ENCODE data around the gene COL4A6.

The COL4A6 gene

DNA sequence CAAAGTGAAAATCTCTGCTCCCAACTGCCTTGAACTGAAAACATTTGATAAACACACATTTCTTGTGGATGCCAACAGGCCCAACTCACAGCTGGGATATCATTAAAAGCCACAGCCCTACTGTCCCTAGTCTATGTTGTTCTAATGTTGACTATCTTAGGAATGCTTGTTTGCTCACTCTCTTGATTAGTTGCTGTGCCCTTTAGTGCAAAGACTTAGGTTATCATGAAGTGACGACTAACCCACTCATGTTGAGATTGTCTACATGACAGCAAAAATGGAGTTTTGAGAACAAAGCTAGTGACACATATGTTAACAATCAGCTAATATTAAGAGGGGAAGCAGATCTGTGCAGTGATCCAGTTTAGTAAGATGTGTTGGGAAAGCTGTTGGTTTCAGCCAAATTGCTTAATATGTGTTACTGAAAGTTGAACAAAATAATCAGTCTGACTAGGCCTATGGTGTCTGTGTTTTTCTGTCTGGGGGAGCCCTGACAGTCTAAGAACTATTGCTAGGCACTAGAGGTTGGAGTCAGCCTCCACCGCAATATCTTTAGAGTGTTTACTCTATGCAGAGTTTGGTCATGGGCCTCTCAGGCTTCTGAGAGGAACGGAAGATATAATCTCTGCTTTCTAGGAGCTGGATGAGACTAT, 221.2 kb downstream of the COL4A6 start:
- no peak for TF ChIP-seq POLR2A (IDR thresholded peaks at IDR 0.05; ENCODE audit: low read depth, low read length)
- no peak for FAIRE-seq

DNA sequence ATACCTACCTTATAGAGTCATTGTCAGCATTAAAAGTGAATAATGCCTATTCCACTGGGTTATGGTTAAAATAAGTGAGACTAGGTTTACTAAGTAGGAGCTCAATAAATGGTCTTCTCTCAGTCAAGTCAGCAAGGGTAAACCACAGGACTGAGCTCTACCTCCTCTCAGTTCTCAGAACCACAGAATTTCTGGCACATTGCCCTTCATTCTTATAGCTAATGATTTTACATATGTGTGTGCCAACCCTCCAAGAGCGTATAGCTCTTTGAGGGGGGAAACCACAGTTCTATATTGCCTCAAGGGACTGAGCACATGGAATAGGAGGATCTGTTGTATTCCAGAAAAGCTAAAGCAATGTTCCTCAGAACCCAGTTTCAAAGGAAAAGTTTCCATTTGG, 221.8 kb downstream of the COL4A6 start:
- DNase-seq (ENCODE audit: insufficient read length, low spot score) (no peak), FAIRE-seq (no peak)
- no peak for TF ChIP-seq POLR2A (IDR thresholded peaks at IDR 0.05; ENCODE audit: low read depth, low read length)

More for the DNA sequence above, 221.2 kb downstream of the COL4A6 start:
- DNase-seq (ENCODE audit: insufficient read length, low spot score): no peak

DNA sequence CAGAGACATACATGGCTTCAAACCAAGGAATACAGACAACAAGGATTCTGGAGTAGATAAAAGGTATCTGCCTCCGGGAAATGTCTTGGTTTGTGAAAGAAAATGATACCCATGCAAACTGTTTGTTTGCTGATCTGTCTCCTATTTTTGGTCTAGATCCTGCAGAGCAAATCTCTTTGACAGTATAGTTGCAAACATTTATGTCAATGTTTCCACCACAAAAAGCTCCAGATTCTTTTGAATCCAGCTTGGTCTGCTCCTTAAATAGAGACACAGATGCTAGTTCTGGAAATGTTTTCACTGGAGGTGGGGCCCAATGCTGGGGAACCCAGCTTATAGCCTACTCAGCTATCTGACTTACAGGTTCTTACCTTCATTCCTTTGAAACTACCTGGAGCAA, 226.9 kb downstream of the COL4A6 start:
- no peak for DNase-seq (ENCODE audit: insufficient read length, low spot score)
- no peak for TF ChIP-seq POLR2A (IDR thresholded peaks at IDR 0.05; ENCODE audit: low read depth, low read length)

DNA sequence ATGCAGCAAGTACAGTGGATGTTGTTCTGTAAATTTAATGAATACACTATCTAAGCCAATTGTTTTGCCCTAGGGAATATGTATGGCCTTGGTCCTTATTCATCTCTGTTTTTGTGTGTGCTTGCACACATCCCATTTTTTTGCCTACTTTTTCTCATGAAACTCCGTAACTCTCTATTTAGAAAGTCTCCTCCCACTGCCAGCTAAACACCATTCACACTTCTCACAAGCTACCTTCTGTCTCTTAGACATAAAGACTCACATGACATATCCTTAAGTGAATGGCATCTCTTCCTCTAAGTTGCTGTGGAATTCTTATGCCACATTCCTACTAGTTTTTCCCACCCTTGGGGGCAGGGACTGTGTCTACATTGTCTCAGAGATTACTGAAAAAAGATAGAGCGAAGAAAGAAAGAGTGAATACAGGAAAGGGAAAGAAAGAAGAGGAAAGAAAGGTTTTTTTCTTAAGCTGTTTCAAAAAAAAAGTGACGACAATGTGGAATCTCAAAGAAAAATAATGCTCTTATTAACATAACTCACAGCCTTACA, 229.1 kb downstream of the COL4A6 start:
- no peak for DNase-seq (ENCODE audit: insufficient read length, low spot score)
- no peak for FAIRE-seq
- no peak for TF ChIP-seq POLR2A (IDR thresholded peaks at IDR 0.05; ENCODE audit: low read depth, low read length)

More for the DNA sequence above, 226.9 kb downstream of the COL4A6 start:
- FAIRE-seq: no peak

DNA sequence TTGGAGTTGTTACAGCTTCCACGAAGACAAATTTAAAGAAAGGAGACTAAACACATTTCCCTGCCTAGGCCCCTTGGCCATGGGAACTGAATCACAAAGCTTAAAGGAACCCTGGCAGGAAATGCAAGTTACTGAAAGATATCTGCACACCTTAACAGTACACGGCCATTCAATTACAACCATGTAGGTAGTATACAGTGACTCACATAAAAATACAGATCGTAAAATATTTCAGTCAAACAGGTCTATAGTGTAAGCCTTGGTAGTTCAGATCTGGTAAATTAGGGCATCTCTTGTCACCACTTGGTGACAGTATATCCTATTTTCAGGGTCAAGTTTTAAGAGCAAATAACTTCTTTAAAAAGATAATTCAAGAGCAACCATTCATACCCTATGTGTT, 234.7 kb downstream of the COL4A6 start:
- TF ChIP-seq POLR2A (IDR thresholded peaks at IDR 0.05; ENCODE audit: low read depth, low read length): no peak
- DNase-seq (ENCODE audit: insufficient read length, low spot score) (no peak), FAIRE-seq (no peak)

DNA sequence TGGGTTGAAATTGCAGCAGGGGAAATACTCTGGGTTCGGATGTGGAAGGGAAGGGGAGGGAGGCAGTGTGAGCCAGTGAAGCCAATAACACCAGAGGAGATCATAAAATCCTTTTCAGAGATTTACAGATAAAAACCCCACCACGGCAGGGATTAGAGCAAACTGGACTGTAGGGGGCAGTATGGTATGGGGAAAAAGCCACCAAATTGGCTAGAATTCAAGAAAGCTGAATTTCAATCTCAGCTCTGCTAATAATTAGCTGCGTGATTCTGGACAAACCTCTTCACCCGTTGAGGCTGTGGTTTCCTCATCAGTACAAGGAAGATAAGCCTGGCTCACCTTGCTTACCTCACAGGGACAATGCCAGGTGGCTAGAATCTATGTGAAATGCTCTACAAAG, 238.5 kb downstream of the COL4A6 start:
- TF ChIP-seq POLR2A (IDR thresholded peaks at IDR 0.05; ENCODE audit: low read depth, low read length): no peak
- FAIRE-seq: peak; percentile 74
- peak; percentile 12 for DNase-seq (ENCODE audit: insufficient read length, low spot score)

DNA sequence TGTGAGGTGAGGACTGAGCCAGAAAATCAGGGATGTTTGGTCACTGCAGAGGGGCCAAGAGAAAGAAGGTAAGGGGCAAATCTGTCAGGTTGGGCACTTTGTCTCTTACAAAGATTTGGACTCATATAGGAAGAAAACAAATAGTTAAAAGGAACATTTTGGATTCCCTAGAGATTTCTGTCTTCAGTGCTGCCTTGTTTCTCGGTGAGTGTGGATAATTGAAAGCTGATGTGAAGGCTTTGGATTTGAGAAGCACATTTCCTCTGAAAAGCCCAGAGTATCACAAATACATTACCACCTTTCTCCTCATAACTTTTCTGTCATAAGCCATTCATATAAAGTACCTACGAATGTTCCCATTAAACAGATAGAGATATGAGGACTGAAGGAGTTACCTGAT, 239.2 kb downstream of the COL4A6 start:
- no peak for FAIRE-seq

DNA sequence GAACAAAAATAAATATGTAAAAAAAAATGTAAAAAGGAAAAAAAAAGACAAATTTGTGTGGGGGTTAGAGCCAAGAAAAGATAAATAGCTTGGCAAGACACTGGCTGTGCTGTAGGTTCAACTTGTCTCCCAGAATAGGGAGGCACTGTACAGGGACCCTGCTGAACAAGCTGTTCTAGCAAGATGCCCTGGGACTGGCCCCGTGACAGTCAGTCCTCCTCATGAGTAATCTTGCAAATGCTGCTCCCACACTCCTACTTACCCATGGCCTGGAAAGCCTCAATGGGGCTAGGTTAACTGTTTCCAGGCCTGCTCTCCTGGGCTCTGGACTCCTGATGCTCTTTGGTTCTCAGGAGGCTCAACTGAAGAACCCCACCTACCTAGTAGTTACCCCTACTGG, 239.8 kb downstream of the COL4A6 start:
- TF ChIP-seq POLR2A (IDR thresholded peaks at IDR 0.05; ENCODE audit: low read depth, low read length): no peak
- DNase-seq (ENCODE audit: insufficient read length, low spot score) (no peak), FAIRE-seq (no peak)

More for the DNA sequence above, 239.2 kb downstream of the COL4A6 start:
- no peak for DNase-seq (ENCODE audit: insufficient read length, low spot score)
- no peak for TF ChIP-seq POLR2A (IDR thresholded peaks at IDR 0.05; ENCODE audit: low read depth, low read length)

DNA sequence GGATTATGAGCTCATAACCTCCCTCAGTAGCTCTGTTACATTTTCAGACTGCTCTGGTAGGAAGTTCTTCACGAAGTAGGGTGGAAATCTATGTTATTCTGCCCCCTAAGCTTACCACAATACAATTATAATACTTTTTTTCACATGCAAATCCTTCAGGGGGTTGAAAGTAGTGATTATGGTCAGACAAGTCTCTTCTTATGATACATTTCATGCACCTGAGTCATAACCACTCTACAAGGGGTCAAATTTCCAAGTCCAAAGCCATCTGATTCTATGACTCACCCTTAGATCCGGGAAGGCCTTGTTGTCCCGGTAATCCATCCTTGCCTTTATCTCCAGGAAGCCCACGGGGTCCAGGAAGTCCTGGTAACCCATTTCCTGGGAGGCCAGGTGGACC, 251.4 kb downstream of the COL4A6 start:
- no peak for TF ChIP-seq POLR2A (IDR thresholded peaks at IDR 0.05; ENCODE audit: low read depth, low read length)
- peak; percentile 97 for FAIRE-seq
- peak; percentile 63 for DNase-seq (ENCODE audit: insufficient read length, low spot score)

DNA sequence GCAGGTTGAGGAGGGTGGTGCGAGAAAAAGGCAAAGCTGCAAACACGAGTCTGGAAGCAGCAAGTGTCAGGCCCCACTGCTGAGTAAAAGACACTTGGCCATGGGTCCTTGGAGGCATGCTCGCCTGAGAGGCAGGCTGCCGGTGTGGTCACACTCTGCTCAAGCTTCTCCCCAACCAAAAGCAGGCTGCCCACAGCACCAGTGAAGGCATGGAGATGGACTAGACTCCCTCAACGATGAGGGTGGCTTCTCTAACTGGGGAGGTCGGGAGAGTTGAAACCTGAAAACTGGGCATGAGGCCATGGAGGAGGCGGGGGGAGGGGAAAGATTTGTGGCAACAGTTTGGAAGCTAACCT, 260.1 kb downstream of the COL4A6 start:
- no peak for FAIRE-seq
- DNase-seq (ENCODE audit: insufficient read length, low spot score): no peak
- TF ChIP-seq POLR2A (IDR thresholded peaks at IDR 0.05; ENCODE audit: low read depth, low read length): no peak

DNA sequence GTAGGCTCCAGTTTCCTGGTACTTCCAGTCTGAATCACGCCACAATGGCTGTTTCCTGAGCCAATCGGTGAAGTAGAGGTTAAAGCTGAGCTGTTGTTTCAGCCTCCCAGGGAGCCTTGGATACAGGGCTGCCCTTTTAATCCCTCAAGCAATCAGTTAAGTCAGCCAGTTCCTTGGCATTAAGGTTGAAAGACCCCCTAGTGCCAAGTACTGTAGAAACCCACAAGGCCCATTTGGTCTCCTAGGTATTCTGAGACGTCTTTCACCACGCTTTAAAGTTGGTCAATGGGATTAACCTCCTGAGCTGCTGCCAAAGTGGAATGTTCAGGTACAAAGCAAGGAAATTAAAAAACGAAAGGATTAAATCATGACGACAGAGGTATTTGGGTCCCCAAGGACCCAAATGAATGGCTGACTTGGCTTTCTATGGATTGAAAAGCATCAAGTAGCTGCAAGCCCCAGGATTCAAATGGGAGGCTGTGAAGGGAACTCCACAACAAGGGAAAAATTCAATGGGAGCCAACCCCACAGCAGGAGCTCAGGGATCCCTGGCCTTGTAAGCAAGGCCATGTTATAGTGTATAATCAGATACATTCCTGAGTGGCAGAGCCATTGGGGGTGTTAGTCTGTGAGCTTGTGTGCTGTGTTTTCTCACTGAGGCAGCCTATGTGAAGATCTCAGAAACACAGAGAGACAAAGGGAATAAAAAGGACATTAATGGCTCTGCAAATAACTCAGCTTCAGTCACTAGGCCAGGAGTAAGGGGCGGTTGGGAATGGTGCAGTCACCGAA, 260.7 kb downstream of the COL4A6 start:
- TF ChIP-seq POLR2A (IDR thresholded peaks at IDR 0.05; ENCODE audit: low read depth, low read length): no peak
- no peak for FAIRE-seq
- no peak for DNase-seq (ENCODE audit: insufficient read length, low spot score)

DNA sequence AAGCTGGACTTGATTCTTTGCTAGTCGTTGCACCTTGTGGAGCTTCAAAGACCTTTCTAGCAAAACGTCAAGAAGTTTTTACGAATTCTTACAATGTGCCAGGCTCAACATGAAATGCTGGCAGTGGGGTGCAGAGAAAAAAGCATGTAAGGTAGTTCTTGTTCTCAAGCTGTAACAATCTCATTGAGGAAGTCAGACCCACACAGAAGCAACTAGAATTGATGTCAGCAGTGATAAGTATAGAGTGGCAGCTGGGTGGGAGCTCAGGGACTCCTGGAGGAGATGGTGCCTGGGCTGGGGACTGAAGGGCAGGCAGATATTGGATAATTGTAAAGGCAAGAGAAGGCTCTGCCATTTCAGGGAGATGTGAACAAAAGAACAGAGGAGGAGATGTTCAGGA, 264.3 kb downstream of the COL4A6 start:
- no peak for TF ChIP-seq POLR2A (IDR thresholded peaks at IDR 0.05; ENCODE audit: low read depth, low read length)
- FAIRE-seq: no peak
- DNase-seq (ENCODE audit: insufficient read length, low spot score): no peak

DNA sequence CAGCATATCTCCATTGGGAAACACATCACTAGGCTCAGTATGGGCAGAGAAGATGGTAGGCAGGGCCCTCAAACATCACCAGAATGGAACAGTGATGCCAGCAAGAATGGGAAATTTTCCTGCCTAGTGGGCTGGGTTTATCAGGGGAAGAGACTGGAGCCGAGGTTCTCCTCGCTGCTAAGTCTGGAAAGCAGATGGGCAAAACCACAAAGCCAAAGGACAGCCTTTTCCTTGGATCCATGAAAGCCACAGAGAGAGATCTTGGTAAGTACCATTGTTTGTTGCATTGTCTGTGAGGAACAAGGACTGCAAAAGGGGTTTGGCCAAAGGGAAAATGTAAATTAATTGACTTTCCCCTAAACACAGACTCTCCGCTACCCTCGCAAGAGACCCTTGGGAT, 266.6 kb downstream of the COL4A6 start:
- FAIRE-seq (no peak), DNase-seq (ENCODE audit: insufficient read length, low spot score) (no peak)
- TF ChIP-seq POLR2A (IDR thresholded peaks at IDR 0.05; ENCODE audit: low read depth, low read length): no peak

DNA sequence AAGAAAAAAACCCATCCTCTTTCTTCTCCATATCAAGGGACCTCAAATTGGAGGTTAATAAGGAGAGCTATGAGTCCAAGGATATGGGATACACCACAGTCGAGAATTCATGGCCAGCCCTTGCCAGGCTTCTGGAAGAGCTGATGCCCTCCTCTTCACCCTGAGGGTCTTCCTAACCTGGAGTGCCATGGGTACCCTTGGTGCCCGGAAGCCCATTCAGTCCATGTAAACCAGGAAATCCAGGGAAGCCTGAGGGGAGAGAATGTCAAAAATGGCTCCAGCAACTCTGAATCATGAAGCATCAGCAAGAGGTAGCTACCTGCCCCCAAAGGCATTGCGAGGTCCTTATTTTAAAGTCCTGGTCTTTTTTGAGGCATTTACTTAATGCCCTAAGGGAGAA, 268.5 kb downstream of the COL4A6 start:
- DNase-seq (ENCODE audit: insufficient read length, low spot score): no peak
- no peak for TF ChIP-seq POLR2A (IDR thresholded peaks at IDR 0.05; ENCODE audit: low read depth, low read length)
- no peak for FAIRE-seq
